GM19452 (cell line): Measurements from ENCODE around the gene REG4.
"Not testable (repeated sequence)": the region's sequence is repeated elsewhere in the genome, so short reads cannot be mapped to it uniquely, and the experiment has no call there.

Experiments used
- ATAC-seq: cut with Tn5 transposase; IDR thresholded peaks from one replicate; pipeline ENCODE4 v1.9.1; 2021; ENCODE audit not compliant: unreplicated experiment

The REG4 gene

GRCh38 chr1:119808491-119808890, 2.8 kb downstream of the REG4 start:
- ATAC-seq: no peak

DNA sequence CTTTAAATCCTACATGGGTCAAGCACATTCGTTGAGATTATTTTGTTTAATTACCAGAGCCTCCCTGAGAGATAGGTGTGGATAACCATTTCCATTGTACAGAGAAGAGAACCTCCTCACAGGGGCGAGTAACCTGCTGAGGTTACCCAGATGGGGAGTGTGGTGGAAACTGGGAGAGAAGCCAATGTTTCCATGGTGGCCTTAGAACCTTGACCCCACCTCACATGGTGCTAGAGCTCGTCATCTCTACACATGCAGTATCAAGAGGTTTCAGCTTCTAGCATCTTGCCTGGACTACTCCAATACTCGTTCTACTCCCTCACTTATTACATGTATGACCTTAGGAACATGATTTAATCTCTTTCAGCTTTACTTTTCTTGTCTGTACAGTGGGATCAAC, 4.8 kb downstream of the REG4 start:
- ATAC-seq: no peak

DNA sequence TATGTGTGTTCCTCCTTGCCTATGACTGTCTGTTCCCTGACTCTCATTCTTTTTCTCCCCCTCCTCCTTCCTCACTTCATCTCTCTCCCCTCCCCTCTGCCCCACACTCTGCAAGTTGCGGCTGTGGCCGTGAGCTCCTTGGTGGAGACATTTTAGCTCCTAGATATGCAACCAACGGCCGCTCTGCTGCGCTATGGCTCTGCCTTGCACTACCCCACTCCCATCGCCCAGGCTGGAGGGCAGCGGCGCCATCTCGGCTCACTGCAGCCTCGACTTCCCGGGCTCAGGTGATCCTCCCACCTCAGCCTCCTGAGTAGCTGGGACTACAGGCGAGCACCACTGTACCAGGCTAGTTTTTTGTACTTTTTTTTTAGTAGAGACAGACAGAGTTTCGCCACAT, 5.5 kb downstream of the REG4 start:
- ATAC-seq: no peak

DNA sequence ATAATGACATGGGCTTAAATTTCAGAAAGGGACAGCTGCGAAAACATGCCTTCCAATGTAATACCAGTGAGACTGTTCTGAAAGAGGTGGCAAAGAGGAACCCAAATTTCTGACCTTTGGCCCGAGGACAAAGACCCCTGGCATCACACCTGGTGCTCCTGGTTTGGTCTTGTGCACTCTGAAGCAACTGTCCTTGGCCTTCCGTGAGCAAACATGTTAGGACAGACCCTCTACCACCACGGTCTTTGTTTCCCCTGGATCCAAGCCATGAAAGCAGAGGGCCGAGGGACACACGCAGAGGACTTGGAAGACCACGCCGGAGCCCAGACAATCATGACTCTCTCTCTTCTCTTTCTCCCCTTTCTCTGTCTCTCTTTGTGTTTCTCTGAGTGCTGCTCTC, 6.0 kb downstream of the REG4 start:
- ATAC-seq: no peak

- ATAC-seq: no peak
Measured at GRCh38 chr1:119799599-119800177, 11.6 kb downstream of the REG4 start.

DNA sequence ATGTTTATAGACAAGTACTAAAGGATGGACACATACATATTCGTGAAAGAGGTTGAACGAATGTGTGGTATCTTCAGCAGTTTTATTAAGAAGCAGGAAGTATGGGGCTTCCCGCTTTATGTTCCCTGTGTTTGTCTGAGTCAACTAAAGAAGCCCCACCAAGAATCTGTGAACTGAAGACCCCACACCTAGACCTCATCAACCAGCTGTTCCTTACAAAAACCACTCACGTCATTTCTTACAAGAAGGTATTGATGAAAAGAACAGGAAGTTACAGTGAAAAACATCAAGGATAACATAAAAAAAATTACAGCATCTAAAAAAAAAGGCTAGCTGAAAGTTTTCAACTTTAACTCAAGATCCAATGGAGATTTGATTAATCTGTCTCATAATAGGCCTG, 12.3 kb downstream of the REG4 start:
- ATAC-seq: no peak

DNA sequence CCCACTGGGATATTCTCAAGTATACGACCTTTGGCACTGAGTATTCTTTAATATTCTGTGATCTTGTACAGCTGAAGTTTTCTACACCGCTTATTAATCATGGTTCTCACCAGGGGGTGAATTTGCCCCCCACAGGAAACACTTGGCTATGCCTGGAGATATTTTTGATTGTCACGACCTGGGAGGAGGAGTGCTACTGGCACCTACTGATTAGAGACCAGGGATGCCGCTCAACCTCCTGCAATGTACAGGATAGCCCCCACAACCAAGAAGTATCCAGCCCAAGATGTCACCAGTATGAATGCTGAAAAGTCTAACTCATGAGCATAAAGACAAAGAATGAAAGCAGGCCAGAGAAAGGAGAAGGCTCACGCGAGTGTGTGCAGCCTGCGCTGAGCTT, 13.7 kb downstream of the REG4 start:
- no peak for ATAC-seq

- no peak for ATAC-seq
Measured at GRCh38 chr1:119797162-119797561, 14.1 kb downstream of the REG4 start.

DNA sequence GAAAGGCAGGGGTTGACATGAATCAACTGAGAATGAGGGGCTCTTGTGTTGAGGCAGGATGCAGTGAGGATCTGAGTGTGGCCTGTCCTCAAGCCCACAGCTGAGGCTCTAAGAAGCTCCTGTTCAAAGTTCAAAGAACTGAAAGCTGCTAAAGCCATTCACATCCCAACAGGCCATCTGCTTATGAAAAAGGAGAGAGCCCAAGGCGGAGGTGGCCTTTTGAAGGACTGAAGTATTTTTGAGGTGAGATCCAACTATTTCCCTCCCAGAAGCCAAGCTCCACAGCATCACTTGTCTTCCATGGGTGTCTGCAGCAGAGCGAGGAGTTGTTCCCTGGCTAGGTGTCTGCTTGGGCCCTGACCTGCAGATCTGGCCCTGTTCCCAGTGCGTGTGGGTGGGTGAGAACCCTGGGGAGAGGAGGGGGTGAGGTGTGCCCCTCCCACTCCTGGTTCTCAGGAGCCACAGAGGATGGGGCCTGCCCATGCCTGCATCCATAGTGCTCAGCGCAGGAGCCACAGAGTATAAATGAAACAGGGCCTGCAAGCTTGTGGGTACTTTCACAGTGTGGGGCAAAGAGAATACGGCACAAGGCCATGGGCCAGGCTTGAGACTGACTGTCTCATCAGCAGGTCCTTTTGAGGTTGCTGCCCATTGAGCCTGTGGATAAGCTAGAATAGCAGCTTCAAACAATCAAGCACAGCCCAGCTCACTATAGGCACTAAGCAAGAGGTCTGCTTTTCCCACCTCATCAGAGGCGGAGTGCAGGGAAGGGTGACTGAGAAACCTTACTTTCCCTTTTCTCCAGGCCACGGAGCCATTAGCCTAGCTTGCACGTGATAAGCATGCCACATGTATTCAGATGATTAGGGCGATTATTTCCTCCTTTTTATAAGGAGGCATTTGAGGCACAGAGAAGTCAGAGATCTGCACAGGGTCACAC, 15.7 kb downstream of the REG4 start:
- no peak for ATAC-seq

DNA sequence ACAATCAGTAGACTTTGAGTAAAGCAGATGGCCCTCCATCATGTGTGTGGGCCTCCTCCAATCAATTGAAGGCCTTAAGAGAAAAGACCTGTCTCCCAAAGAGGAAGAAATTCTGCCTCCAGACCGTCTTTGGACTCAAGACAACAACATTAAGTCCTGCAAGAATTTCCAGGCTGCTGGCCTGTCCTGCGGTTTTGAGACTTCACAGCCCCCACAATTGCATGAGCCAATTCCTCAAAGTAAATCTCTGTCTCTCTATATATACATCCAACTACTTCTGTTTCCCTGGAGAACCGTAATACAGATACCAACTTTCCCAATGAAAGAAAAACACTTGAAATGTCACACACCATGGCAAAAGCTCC, 16.4 kb downstream of the REG4 start:
- no peak for ATAC-seq

GRCh38 chr1:119794230-119794875, 16.9 kb downstream of the REG4 start:
- no peak for ATAC-seq

DNA sequence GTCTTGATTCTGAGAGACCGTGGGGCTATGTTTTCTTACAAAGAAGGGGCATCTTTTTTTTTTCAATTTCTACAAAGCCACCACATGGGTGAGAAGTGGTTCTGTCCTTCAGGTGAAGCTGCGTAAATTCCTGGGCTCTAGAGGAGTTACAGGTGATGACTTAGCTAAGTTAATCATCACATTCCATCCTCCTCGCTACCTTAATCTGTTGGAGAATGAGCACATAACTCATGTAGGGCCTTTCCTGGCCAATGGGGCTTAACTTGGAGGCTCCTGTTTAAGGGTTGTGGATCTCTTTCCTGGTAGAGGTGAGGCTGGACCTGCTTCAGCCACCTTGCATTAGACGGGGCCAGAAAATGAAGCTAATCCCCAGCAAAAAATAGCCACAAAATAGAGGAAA, 19.9 kb downstream of the REG4 start:
- no peak for ATAC-seq

- ATAC-seq: no peak
Measured at GRCh38 chr1:119790451-119791198, 20.6 kb downstream of the REG4 start.

- ATAC-seq: no peak
Measured at GRCh38 chr1:119787776-119788175, 23.5 kb downstream of the REG4 start.

DNA sequence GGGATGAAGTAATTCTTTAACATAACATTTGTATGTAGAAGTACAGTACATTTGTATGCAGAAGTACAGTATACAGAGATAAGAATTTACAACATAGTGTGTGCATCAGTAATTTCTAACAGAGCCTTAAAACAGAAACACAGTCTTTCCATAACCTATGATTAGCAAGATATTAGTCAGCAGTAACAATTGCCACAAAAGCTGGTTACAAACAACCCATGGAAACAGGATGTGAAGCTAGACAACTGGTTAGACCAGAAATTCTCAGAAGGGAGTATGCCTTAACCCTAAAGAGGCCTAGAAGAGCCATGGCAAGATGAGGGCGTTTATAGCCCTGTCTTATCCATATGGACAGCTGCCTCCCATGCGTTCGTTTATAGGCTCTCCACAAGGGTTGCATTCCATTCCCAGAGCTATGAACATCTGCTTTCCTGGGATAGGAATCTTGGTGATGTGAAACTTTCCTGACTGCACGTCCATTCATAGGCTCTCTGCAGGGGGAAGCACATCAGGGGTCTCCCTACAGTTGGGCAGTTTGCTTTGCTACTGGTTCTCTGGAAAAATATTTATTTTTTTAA, 24.7 kb downstream of the REG4 start:
- ATAC-seq: not testable (repeated sequence)

DNA sequence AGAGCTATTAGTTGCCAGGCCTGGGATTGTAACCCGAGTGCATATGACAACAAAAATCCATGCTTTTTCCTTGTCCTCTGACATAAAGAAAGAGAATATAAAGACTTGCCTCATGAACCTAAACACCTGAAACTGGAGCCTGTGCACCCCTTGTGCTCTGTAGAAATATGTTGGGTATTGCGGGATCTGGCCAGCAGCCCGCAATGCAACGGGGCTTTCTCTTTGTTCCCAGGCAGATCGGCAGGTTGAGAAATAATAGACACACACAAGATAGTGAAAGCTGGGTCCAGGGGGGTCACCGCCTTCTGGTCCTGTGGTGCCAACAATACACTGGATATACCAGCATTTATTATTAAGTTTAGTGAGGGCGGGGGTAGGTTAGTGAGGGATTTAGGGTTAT, 25.2 kb downstream of the REG4 start:
- not testable (repeated sequence) for ATAC-seq

- no peak for ATAC-seq
Measured at GRCh38 chr1:119784191-119784781, 27.0 kb downstream of the REG4 start.

DNA sequence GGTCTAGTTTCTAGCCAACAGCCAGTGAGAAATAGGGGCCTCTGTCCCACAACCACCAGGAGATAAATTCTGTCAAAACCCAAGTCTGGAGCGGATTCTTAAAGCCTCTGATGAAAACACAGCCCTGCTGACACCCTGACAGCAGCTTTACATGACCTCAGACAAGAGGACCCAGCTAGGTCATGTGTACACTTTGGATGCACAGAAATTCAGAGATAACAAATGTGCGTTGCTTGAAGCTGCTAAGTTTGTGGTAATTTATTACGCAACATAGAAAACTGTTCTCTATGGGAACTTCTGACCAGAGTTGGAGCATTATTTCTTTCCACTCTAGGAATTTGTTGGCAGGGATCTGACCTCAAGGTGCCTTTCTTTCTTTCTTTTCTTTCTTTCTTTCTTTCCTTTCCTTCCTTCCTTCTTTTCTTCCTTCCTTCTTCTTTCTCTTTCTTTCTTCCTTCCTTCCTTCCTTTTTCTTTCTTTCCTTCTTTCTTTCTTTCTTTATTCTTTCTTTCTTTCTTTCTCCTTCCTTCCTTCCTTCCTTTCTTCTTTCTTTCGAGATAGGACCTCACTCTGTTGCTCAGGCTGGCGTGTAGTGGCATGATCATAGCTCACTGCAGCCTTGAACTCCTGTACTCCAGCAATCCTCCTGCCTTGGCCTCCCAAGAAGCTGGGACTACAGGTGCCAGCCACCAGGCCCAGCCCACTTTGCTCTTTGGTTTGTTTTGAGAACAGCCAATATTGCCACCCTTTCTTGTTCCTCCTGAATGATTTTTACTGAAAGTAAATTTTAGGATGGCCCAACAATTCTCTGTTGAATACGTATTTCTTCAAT, 27.7 kb downstream of the REG4 start:
- no peak for ATAC-seq

DNA sequence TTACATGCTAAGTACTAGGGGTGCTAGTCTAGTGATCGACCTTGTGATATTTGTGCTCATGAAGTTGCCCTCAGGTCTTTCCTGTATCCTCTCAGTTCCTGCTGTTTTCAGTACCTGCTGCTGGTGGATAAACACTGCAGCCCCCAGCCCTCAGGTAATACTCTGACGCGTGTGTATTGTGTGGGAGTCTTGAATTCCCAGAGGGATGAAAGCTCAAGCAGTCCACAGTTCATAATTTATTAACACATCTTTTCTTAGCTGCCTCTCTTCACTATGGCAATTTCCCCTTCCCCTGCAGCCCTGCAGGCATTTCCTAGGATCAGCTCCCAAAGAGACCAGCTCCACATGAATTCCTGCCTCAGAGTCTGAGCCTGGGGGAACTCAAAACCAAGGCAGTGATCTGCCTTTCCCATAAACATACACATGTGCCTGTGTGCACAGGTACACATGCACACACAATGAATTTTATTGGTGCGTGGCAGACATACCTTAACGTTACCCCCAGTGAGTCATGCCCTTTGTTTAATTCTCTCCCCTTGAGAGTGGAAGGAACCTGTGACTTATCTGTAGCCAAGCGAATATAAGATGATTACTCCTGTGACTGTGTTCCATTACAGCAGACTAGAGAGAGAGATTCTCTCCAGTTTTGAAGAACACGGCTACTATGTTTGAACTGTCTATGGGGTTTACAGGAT, 28.5 kb downstream of the REG4 start:
- ATAC-seq: no peak
